ENCODE measurements around the gene TBC1D22A. TPM values are rescaled to one million over a fixed set of nuclear protein-coding genes. Genes with fewer than 3 reads are reported as not detected.

Gene TBC1D22A
- total and polyA plus RNA-seq, 2 experiments from 2014 or later = 9.6 to 13.3 TPM

DNA sequence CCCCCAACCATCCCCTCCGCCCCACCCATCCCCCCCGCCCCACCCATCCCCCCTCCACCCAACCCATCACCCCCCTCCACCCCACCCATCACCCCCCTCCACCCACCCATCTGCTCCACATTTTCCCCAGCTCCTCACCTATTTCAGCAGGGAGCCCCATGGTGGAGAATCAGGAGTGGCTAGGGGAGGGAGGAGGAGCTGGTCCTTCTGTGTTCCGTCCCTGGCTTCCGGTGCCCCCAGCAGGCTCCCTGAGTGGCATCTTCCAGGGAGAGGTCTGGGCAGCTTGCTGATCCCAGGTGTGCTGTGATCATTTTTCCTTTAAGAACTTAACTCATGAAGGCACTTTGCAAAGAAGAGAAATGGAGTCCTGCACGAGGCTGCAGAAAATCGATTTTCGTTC, 365.8 kb downstream of the TBC1D22A start (continued):
- TF ChIP-seq, protein P1, sequence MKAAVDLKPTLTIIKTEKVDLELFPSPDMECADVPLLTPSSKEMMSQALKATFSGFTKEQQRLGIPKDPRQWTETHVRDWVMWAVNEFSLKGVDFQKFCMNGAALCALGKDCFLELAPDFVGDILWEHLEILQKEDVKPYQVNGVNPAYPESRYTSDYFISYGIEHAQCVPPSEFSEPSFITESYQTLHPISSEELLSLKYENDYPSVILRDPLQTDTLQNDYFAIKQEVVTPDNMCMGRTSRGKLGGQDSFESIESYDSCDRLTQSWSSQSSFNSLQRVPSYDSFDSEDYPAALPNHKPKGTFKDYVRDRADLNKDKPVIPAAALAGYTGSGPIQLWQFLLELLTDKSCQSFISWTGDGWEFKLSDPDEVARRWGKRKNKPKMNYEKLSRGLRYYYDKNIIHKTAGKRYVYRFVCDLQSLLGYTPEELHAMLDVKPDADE (IDR thresholded peaks at IDR 0.05) = no peak
- TF ChIP-seq EZH2 (IDR thresholded peaks at IDR 0.05; ENCODE audit: low read depth, unreplicated experiment) (no peak), NANOG (IDR thresholded peaks at IDR 0.05; ENCODE audit: borderline replicate concordance) (no peak), JUNB (IDR thresholded peaks at IDR 0.05; ENCODE audit: unreplicated experiment) (no peak)

DNA sequence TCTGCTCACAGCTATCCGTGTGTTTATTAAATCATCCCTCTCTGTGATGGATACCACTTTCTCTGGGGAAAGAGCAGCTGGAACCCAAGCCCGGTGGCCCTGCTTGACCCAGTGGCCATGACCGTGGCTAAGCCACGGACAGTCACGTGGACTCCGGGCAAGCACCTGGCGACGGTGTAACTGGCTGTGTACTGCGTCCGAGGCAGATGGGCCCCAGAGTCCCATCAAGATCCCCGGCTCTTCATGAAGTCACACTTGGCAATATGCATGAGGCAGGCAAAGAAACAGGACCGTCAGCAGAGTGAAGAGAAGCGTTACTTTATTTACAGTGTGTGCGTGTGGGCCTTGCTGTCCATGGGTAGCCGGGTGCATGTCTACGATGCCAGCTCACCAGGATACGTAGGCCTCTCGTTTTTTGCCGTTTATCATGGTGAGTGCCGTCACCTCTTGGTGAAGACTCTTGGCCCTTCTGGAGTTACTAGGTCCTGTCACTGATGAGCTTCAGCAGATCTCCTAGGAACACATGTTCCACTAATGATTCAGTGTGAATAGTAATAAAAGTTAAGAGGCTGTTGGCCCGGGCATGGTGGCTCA, 366.3 kb downstream of the TBC1D22A start:
- H3K4me2 ChIP-seq = no peak overlapping the region
- H3K36me3 Mint-ChIP-seq (ENCODE audit: low read depth) = no peaks in the 10 kb centered on the region; the same call in 2 of the 3 replicates
- TF ChIP-seq, protein P1 (IDR thresholded peaks at IDR 0.05) = no peak
- TF ChIP-seq EZH2phosphoT487 (IDR thresholded peaks at IDR 0.05; ENCODE audit: unreplicated experiment) (no peak), CREB1 (CRISPR knock-in tag; IDR thresholded peaks at IDR 0.05; ENCODE audit: low read depth) (no peak), JUNB (IDR thresholded peaks at IDR 0.05; ENCODE audit: unreplicated experiment) (no peak), STAT1 (IDR thresholded peaks at IDR 0.05; ENCODE audit: unreplicated experiment) (no peak), POLR2AphosphoS5 (IDR thresholded peaks at IDR 0.05; ENCODE audit: low read depth) (no peak), NANOG (IDR thresholded peaks at IDR 0.05; ENCODE audit: borderline replicate concordance) (no peak)
- TF ChIP-seq, protein P2, sequence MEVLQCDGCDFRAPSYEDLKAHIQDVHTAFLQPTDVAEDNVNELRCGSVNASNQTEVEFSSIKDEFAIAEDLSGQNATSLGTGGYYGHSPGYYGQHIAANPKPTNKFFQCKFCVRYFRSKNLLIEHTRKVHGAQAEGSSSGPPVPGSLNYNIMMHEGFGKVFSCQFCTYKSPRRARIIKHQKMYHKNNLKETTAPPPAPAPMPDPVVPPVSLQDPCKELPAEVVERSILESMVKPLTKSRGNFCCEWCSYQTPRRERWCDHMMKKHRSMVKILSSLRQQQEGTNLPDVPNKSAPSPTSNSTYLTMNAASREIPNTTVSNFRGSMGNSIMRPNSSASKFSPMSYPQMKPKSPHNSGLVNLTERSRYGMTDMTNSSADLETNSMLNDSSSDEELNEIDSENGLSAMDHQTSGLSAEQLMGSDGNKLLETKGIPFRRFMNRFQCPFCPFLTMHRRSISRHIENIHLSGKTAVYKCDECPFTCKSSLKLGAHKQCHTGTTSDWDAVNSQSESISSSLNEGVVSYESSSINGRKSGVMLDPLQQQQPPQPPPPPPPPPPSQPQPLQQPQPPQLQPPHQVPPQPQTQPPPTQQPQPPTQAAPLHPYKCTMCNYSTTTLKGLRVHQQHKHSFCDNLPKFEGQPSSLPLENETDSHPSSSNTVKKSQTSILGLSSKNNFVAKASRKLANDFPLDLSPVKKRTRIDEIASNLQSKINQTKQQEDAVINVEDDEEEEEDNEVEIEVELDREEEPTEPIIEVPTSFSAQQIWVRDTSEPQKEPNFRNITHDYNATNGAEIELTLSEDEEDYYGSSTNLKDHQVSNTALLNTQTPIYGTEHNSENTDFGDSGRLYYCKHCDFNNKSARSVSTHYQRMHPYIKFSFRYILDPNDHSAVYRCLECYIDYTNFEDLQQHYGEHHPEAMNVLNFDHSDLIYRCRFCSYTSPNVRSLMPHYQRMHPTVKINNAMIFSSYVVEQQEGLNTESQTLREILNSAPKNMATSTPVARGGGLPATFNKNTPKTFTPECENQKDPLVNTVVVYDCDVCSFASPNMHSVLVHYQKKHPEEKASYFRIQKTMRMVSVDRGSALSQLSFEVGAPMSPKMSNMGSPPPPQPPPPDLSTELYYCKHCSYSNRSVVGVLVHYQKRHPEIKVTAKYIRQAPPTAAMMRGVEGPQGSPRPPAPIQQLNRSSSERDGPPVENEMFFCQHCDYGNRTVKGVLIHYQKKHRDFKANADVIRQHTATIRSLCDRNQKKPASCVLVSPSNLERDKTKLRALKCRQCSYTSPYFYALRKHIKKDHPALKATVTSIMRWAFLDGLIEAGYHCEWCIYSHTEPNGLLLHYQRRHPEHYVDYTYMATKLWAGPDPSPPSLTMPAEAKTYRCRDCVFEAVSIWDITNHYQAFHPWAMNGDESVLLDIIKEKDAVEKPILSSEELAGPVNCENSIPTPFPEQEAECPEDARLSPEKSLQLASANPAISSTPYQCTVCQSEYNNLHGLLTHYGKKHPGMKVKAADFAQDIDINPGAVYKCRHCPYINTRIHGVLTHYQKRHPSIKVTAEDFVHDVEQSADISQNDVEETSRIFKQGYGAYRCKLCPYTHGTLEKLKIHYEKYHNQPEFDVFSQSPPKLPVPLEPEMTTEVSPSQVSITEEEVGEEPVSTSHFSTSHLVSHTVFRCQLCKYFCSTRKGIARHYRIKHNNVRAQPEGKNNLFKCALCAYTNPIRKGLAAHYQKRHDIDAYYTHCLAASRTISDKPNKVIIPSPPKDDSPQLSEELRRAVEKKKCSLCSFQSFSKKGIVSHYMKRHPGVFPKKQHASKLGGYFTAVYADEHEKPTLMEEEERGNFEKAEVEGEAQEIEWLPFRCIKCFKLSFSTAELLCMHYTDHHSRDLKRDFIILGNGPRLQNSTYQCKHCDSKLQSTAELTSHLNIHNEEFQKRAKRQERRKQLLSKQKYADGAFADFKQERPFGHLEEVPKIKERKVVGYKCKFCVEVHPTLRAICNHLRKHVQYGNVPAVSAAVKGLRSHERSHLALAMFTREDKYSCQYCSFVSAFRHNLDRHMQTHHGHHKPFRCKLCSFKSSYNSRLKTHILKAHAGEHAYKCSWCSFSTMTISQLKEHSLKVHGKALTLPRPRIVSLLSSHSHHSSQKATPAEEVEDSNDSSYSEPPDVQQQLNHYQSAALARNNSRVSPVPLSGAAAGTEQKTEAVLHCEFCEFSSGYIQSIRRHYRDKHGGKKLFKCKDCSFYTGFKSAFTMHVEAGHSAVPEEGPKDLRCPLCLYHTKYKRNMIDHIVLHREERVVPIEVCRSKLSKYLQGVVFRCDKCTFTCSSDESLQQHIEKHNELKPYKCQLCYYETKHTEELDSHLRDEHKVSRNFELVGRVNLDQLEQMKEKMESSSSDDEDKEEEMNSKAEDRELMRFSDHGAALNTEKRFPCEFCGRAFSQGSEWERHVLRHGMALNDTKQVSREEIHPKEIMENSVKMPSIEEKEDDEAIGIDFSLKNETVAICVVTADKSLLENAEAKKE (CRISPR knock-in tag; IDR thresholded peaks at IDR 0.05) = no peak
- TF ChIP-seq, protein P3, sequence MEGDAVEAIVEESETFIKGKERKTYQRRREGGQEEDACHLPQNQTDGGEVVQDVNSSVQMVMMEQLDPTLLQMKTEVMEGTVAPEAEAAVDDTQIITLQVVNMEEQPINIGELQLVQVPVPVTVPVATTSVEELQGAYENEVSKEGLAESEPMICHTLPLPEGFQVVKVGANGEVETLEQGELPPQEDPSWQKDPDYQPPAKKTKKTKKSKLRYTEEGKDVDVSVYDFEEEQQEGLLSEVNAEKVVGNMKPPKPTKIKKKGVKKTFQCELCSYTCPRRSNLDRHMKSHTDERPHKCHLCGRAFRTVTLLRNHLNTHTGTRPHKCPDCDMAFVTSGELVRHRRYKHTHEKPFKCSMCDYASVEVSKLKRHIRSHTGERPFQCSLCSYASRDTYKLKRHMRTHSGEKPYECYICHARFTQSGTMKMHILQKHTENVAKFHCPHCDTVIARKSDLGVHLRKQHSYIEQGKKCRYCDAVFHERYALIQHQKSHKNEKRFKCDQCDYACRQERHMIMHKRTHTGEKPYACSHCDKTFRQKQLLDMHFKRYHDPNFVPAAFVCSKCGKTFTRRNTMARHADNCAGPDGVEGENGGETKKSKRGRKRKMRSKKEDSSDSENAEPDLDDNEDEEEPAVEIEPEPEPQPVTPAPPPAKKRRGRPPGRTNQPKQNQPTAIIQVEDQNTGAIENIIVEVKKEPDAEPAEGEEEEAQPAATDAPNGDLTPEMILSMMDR (conservative IDR thresholded peaks at IDR 0.05; ENCODE audit: low read depth in 2 of 2) = no peak

More for the DNA sequence above, 366.3 kb downstream of the TBC1D22A start:
- H3K79me2 ChIP-seq (replicated peaks; ENCODE audit: insufficient read depth) = no peaks in the 10 kb centered on the region
- Mint-ChIP-seq H3K4me1 (peaks cover 10% of the 10 kb centered on the region), H3K27me3 (ENCODE audit: insufficient read depth, low read depth, poor library complexity) (peaks cover 10% of the 10 kb centered on the region), H3K9me3 (no peaks in the 10 kb centered on the region; the same call in 2 of the 3 replicates), H3K4me3 (no peak overlapping the region; the same call in 2 of the 3 replicates), H3K27ac (peak overlapping the region; percentile 62; the same call in 1 of the 2 replicates)
- no peak overlapping the region for H3K27ac ChIP-seq (ENCODE audit: low read depth)
- no peaks in the 10 kb centered on the region for H4K20me1 ChIP-seq (replicated peaks; ENCODE audit: insufficient read depth)
- DNase-seq (ENCODE audit: low spot score) (no peak), ATAC-seq (no peak)
- no peaks in the 10 kb centered on the region for H3F3A ChIP-seq (replicated peaks; ENCODE audit: low read depth)
- H3K4me1 ChIP-seq (ENCODE audit: insufficient read depth) = no peaks in the 10 kb centered on the region
- H3K36me3 ChIP-seq (ENCODE audit: insufficient read depth) = no peaks in the 10 kb centered on the region
- H2AFZ ChIP-seq = no peak overlapping the region
- H3K27me3 ChIP-seq (ENCODE audit: insufficient read depth) = no peaks in the 10 kb centered on the region
- no peak overlapping the region for H3K4me3 ChIP-seq
- H3K9me2 ChIP-seq (ENCODE audit: insufficient read depth) = no peaks in the 10 kb centered on the region
